Astrocyte of the cerebellum (primary cell): ENCODE measurements around the gene NSMF.
"Not testable (repeated sequence)": the region's sequence is repeated elsewhere in the genome, so short reads cannot be mapped to it uniquely, and the experiment has no call there.

Experiments used
- DNase-seq: peaks from one replicate; pipeline ENCODE4 v3.0.0-alpha.2; 2011; ENCODE audit warnings: low read depth
- H3K4me3 ChIP-seq: 2 replicates; pipeline ENCODE4 v1.5.1; 2011; ENCODE audit warnings: mild to moderate bottlenecking, low read depth, low read length, moderate library complexity
- in situ Hi-C: cut with HindIII; loops from 2 replicates; pipeline ENCODE4 v1.10.0; 2017; ENCODE audit warnings: low sequenced_read_pairs
- TF ChIP-seq, protein P1 (sequence below): IDR thresholded peaks from 2 replicates; pipeline ENCODE4 v1.5.1; 2012; ENCODE audit warnings: low read length, low read depth, moderate library complexity, mild to moderate bottlenecking; ENCODE audit errors: missing control alignments

The NSMF gene

GRCh38 chr9:137474271-137474670 lies 15.1 kb upstream of the NSMF start:
- TF ChIP-seq, protein P1, sequence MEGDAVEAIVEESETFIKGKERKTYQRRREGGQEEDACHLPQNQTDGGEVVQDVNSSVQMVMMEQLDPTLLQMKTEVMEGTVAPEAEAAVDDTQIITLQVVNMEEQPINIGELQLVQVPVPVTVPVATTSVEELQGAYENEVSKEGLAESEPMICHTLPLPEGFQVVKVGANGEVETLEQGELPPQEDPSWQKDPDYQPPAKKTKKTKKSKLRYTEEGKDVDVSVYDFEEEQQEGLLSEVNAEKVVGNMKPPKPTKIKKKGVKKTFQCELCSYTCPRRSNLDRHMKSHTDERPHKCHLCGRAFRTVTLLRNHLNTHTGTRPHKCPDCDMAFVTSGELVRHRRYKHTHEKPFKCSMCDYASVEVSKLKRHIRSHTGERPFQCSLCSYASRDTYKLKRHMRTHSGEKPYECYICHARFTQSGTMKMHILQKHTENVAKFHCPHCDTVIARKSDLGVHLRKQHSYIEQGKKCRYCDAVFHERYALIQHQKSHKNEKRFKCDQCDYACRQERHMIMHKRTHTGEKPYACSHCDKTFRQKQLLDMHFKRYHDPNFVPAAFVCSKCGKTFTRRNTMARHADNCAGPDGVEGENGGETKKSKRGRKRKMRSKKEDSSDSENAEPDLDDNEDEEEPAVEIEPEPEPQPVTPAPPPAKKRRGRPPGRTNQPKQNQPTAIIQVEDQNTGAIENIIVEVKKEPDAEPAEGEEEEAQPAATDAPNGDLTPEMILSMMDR, result no peak
- DNase-seq, result no peak
- in situ Hi-C loops, result no loop called here
- H3K4me3 ChIP-seq, result no peak overlapping the region

GRCh38 chr9:137470785-137471184 lies 11.7 kb upstream of the NSMF start:
- DNase-seq, result no peak
- in situ Hi-C loops, result no loop called here
- TF ChIP-seq, protein P1, result no peak
- no peak overlapping the region for H3K4me3 ChIP-seq

DNA sequence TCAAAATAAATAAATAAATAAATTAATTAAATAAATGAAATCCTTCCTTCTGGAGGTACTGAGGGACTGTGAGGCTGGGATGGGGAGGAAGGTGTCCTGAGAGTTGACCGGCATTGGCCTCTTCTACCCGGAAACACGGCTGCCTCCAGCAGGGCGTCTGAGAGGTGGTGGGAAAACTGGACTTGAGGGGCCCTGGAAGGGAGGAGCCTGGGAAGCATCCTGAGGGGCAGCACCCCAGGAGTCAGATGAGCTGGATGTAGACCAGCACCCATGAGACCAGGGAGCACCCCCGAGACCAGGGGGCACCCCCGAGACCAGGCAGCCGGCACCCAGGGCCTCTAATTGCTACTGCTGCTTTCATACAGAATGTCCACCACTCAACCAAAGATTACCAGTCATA lies 8.8 kb upstream of the NSMF start:
- DNase-seq, result no peak
- H3K4me3 ChIP-seq, result no peak overlapping the region
- in situ Hi-C loops, result no loop called here
- TF ChIP-seq, protein P1, result no peak

- no peak for DNase-seq
- H3K4me3 ChIP-seq, result no peak overlapping the region
- in situ Hi-C loops, result no loop called here
- TF ChIP-seq, protein P1, result no peak
Observed at GRCh38 chr9:137467161-137467581, 8.0 kb upstream of the NSMF start.

DNA sequence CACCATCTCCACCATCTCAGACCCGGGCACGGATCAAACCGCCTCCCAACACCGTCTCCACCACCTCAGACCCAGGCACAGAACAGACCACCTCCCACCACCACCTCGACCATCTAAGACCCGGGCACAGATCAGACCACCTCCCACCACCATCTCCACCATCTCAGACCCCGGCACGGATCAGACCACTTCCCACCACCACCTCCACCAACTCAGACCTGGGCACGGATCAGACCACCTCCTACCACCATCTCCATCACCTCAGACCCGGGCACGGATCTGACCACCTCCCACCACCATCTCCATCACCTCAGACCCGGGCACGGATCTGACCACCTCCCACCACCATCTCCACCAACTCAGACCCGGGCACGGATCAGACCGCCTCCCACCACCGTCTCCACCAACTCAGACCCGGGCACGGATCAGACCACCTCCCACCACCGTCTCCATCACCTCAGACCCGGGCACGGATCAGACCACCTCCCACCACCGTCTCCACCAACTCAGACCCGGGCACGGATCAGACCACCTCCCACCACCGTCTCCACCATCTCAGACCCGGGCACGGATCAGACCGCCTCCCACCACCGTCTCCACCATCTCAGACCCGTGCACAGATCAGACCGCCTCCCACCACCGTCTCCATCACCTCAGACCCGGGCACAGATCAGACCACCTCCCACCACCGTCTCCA lies 7.4 kb upstream of the NSMF start:
- H3K4me3 ChIP-seq, DNase-seq, in situ Hi-C loops: not testable (repeated sequence)

GRCh38 chr9:137465720-137466388 lies 6.7 kb upstream of the NSMF start:
- TF ChIP-seq, protein P1, result no peak
- in situ Hi-C loops, result no loop called here
- no peak for DNase-seq
- no peak overlapping the region for H3K4me3 ChIP-seq

- DNase-seq, result no peak
- in situ Hi-C loops, result no loop called here
- TF ChIP-seq, protein P1, result no peak
- H3K4me3 ChIP-seq, result no peak overlapping the region
Observed at GRCh38 chr9:137465000-137465719, 6.0 kb upstream of the NSMF start.
